Mesodermal cell (in vitro differentiated cells): ENCODE results near the gene OPN1MW. TPM values are rescaled to one million over a fixed set of nuclear protein-coding genes. Genes with fewer than 3 reads are reported as not detected.
"Not testable (repeated sequence)": the region's sequence is repeated elsewhere in the genome, so short reads cannot be mapped to it uniquely, and the experiment has no call there.

Source experiments
- H3K27ac ChIP-seq: 2 replicates; pipeline ENCODE4 v1.7.0; 2013; ENCODE audit warnings: mild to moderate bottlenecking, low read depth, low read length, moderate library complexity; ENCODE audit not compliant: severe bottlenecking
- H3K36me3 ChIP-seq: 2 replicates; pipeline ENCODE4 v1.7.1; 2013; ENCODE audit warnings: mild to moderate bottlenecking, low read length, moderate library complexity; ENCODE audit not compliant: control insufficient read depth, insufficient read depth
- H3K4me1 ChIP-seq: one replicate; pipeline ENCODE4 v1.7.1; 2013; ENCODE audit warnings: mild to moderate bottlenecking, low read length; ENCODE audit not compliant: insufficient read depth, control insufficient read depth, poor library complexity, severe bottlenecking
- H3K4me3 ChIP-seq: 2 replicates; pipeline ENCODE4 v1.7.0; 2013; ENCODE audit warnings: low read length, control low read depth, mild to moderate bottlenecking; ENCODE audit not compliant: insufficient read depth, poor library complexity, severe bottlenecking; ENCODE audit errors: extremely low read depth
- H3K9me3 ChIP-seq: 2 replicates; pipeline ENCODE4 v1.7.1; 2013; ENCODE audit warnings: mild to moderate bottlenecking, low read length, moderate library complexity; ENCODE audit not compliant: control insufficient read depth
- WGBS, 2 experiments: methylation state at CpG; one replicate each; pipeline ENCODE4 v1.1.5; 2013; ENCODE audit warnings: missing lambda C conversion rate in 2 of 2; ENCODE audit not compliant: insufficient coverage in 2 of 2; 5-methylcytosine and 5-hydroxymethylcytosine counted together
- polyA plus RNA-seq, 2 experiments: library from polyadenylated mRNA; stranded (reverse); fragments of 50-300 nt; gene quantifications; one replicate each; pipeline ENCODE4 v1.2.3, GENCODE V29; 2013

The OPN1MW gene
- not detected for polyA plus RNA-seq (2013, experiment 1 of 2)
- polyA plus RNA-seq (2013, experiment 2 of 2) = not detected

DNA sequence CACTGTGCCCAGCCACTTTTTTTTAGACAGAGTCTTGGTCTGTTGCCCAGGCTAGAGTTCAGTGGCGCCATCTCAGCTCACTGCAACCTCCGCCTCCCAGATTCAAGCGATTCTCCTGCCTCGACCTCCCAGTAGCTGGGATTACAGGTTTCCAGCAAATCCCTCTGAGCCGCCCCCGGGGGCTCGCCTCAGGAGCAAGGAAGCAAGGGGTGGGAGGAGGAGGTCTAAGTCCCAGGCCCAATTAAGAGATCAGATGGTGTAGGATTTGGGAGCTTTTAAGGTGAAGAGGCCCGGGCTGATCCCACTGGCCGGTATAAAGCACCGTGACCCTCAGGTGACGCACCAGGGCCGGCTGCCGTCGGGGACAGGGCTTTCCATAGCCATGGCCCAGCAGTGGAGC is at the start of gene OPN1MW:
Gene OPN1MW, plus strand, starts transcription at position 301 of the 400 bp plus-strand sequence. Its CDS starts 82 bp downstream, at position 383.
- WGBS, 2 experiments = no CpG with 5 or more reads among the region's 14 CpGs
- not testable (repeated sequence) for H3K4me3 ChIP-seq

DNA sequence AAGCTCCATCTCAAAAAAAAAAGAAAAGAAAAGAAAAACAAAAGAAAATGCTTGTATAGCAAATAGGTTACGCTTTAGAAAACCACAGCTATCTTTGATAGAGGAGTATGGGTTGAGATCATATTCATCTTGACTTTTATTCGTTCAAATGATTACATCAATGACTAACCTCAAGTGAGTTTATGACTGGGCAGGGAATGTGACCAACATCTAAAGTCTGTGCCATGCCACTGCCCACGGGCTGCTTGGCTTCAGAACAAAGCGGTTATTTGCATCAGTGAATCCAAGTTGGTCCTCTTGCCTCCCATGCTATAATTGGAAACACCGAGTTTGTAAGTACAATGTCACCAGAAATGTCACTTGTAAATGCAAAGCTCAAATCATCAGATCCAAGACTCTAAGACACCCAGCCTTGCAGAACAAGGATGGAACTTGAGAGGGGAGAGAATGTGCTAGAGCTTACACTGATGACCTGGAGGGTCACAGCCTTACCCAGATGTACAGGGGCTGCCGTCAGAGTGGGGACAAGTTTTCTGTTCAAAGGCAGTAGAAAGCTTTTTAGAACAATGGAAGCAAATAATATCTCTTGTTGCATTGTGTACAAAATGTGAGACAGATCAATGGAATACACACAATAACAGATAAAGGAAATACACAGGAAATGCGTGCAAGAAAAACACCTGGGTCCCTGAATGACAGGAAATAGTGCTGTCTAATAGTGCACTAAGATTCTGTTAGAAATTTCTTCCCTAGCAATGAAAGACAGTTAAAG is 46.8 kb upstream of the OPN1MW start:
- Histone ChIP-seq H3K36me3 (no peaks in the 10 kb centered on the region), H3K4me3 (no peak overlapping the region), H3K9me3 (no peaks in the 10 kb centered on the region), H3K27ac (no peak overlapping the region), H3K4me1 (peaks cover 3% of the 10 kb centered on the region)
- WGBS, 2 experiments = 97% methylated on average over 3 of the region's 7 CpGs; no CpG with 5 or more reads in 1 of the 2 experiments

More for the DNA sequence above, at the start of gene OPN1MW:
- not testable (repeated sequence) for H3K36me3 ChIP-seq, H3K27ac ChIP-seq, H3K9me3 ChIP-seq, H3K4me1 ChIP-seq

GRCh38 chrX:154136627-154137161 is 45.7 kb upstream of the OPN1MW start:
- H3K36me3 ChIP-seq = no peaks in the 10 kb centered on the region
- WGBS, 2 experiments = 3 to 5% methylated on average over 6 to 31 of the region's 44 CpGs
- no peak overlapping the region for H3K27ac ChIP-seq
- peaks cover 3% of the 10 kb centered on the region for H3K4me1 ChIP-seq
- no peaks in the 10 kb centered on the region for H3K9me3 ChIP-seq
- peak overlapping the region; percentile 8 for H3K4me3 ChIP-seq

DNA sequence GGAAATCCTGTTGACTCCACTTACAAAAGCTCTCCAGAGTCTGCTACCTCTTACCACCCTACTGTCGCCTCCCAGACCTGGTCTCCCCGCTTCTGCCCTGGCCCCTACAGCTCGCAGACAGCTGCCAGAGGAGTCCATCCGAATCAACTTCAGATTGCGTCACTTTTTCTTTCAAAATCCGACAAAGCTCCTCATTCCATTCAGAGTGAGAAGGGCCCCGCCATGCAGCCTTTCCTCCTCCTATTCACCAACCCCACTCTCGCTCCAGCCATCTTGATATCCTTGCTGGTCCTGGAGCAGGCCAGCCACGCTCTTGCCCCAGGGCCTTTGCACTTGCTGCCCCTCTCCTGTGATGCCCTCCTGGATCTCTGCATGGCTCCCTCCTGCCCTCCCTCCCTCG is 43.5 kb upstream of the OPN1MW start:
- Histone ChIP-seq H3K4me1 (peaks cover 3% of the 10 kb centered on the region), H3K9me3 (no peaks in the 10 kb centered on the region), H3K36me3 (no peaks in the 10 kb centered on the region), H3K4me3 (no peak overlapping the region), H3K27ac (no peak overlapping the region)
- 91 to 93% methylated on average over 6 to 8 of the region's 10 CpGs for WGBS, 2 experiments

GRCh38 chrX:154140206-154140605 is 42.2 kb upstream of the OPN1MW start:
- Histone ChIP-seq H3K9me3 (no peaks in the 10 kb centered on the region), H3K36me3 (no peaks in the 10 kb centered on the region), H3K27ac (no peak overlapping the region), H3K4me3 (no peak overlapping the region), H3K4me1 (peaks cover 3% of the 10 kb centered on the region)
- 88 to 91% methylated on average over 3 to 4 of the region's 12 CpGs for WGBS, 2 experiments

- Histone ChIP-seq H3K27ac (no peak overlapping the region), H3K9me3 (no peaks in the 10 kb centered on the region), H3K4me3 (no peak overlapping the region), H3K4me1 (peaks cover 3% of the 10 kb centered on the region), H3K36me3 (no peaks in the 10 kb centered on the region)
- WGBS, 2 experiments = 63 to 100% methylated on average over 1 to 2 of the region's 10 CpGs
Observed at GRCh38 chrX:154140742-154141141, 41.7 kb upstream of the OPN1MW start.

DNA sequence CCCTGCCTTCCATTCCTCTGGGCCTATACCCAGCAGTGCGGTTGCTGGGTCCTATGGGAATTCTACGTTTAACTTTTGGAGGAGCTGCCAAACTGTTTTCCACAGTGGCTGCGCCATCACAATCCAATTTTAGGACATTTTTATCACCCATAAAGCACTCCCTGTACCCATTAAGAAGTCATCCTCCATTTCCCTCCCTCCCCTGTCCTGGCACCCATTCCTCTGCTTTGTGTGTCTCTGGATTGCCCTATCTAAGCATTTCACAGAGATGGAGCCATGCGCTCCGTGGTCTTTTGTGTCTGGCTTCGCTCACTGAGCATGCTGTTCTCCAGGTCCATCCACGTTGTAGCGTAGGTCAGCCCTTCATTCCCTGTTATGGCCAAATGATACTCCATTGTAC is 40.0 kb upstream of the OPN1MW start:
- Histone ChIP-seq H3K4me3 (no peak overlapping the region), H3K27ac (no peak overlapping the region), H3K4me1 (no peaks in the 10 kb centered on the region), H3K9me3 (no peaks in the 10 kb centered on the region), H3K36me3 (no peaks in the 10 kb centered on the region)
- 89 to 100% methylated on average over 3 to 6 of the region's 8 CpGs for WGBS, 2 experiments

DNA sequence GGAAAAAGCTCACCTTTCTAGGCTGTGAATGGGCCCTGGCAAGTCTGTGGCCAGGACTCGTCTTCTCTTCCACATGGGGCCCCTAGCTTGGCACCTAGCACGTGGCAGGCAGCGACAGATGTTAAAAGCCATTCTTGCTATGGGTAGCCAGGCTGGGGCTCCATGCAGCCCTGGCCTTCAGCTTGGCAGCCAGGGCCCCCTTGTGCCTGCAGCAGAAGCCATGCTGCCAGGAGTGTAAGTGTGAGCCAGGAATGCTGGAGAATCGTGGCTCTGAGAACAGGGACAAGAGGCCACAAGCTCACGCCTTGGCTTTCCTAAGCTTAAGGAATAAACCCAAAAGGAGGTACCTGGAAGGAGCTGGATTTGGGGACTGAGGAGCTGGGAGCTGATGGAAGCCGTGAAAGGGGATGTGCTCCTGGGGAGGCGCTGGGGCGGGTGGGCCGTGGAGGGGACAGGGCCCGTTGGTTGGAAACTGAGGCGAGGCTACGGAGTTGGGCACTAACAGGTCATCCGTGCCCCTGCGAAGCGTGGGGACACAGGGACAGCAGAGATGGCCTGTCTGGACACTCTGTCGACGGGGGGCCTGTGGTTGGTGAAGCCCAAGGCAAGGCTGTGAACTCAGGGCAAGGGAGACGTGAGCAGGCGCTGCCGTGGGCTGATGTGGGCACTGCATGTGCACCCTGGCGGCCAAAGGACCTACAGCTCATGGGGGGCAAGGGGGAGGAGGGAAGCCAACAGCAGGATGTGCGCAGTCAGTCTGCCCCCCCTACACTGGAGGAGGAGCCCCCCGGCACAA is 39.2 kb upstream of the OPN1MW start:
- Histone ChIP-seq H3K4me3 (no peak overlapping the region), H3K9me3 (no peaks in the 10 kb centered on the region), H3K36me3 (no peaks in the 10 kb centered on the region), H3K27ac (no peak overlapping the region), H3K4me1 (no peaks in the 10 kb centered on the region)
- 99% methylated on average over 13 of the region's 23 CpGs; no CpG with 5 or more reads in 1 of the 2 experiments for WGBS, 2 experiments

GRCh38 chrX:154144010-154144409 is 38.4 kb upstream of the OPN1MW start, which contains the start of gene OPN1LW:
TSS of gene OPN1LW (plus strand) at chrX:154144243. CDS start at chrX:154144284, 41 bp downstream.
- H3K27ac ChIP-seq, H3K4me3 ChIP-seq, H3K9me3 ChIP-seq, H3K4me1 ChIP-seq, H3K36me3 ChIP-seq: not testable (repeated sequence)
- WGBS, 2 experiments = 90% methylated on average over 2 to 4 of the region's 15 CpGs

- WGBS, 2 experiments = no CpG with 5 or more reads among the region's 6 CpGs
- not testable (repeated sequence) for H3K4me3 ChIP-seq, H3K9me3 ChIP-seq, H3K36me3 ChIP-seq, H3K4me1 ChIP-seq, H3K27ac ChIP-seq
Observed at GRCh38 chrX:154151030-154151429, 31.4 kb upstream of the OPN1MW start.
